ENCODE results near the gene C17orf107. TPM values are rescaled to one million over a fixed set of nuclear protein-coding genes. Genes with fewer than 3 reads are reported as not detected.

Gene C17orf107
- total RNA-seq, 4 donors from 2014 or later = 0.10 to 0.33 TPM; not detected in 2

- intact Hi-C loops (cut with DNase I; ENCODE audit: low total_unique reads) (no loop called here), in situ Hi-C loops (cut with MboI; ENCODE audit: low sequenced_read_pairs in 4 of 4) (loop anchor here in 2 of 4 donors (25.0 kb wide), 1 partner anchor 104 kb away; the partner anchor contains the start of genes GLTPD2 (in 2 of the 2), PSMB6 (in 2 of the 2) and VMO1 (in 2 of the 2))
- H3K4me1 ChIP-seq = no peaks in the 10 kb centered on the region
- no peaks in the 10 kb centered on the region for H3K9me3 ChIP-seq
- no peak overlapping the region for H3K27ac ChIP-seq
- H3K27me3 ChIP-seq = no peaks in the 10 kb centered on the region
- ATAC-seq (no peak), DNase-seq (no peak)
- TF ChIP-seq CTCF (IDR thresholded peaks at IDR 0.05 in 4 of 5, conservative IDR thresholded peaks at IDR 0.05 in 1 of 5) = no peak
- no peak for TF ChIP-seq POLR2A (IDR thresholded peaks at IDR 0.05)
- H3K36me3 ChIP-seq = peaks cover 0 to 87% of the 10 kb centered on the region in 2 donors
- no peak overlapping the region for H3K4me3 ChIP-seq
Observed at GRCh38 chr17:4891411-4892410, 7.6 kb upstream of the C17orf107 start.

GRCh38 chr17:4892499-4893221 is 6.7 kb upstream of the C17orf107 start:
- H3K36me3 ChIP-seq = peaks cover 0 to 84% of the 10 kb centered on the region in 2 donors
- H3K4me3 ChIP-seq = no peak overlapping the region
- H3K27ac ChIP-seq = no peak overlapping the region
- no peaks in the 10 kb centered on the region for H3K4me1 ChIP-seq
- in situ Hi-C loops (cut with MboI; ENCODE audit: low sequenced_read_pairs in 4 of 4) = loop anchor here in 2 of 4 donors (25.0 kb wide), 1 partner anchor 105 kb away; the partner anchor contains the start of genes GLTPD2 (in 2 of the 2), PSMB6 (in 2 of the 2) and VMO1 (in 2 of the 2)
- intact Hi-C loops (cut with DNase I; ENCODE audit: low total_unique reads) = no loop called here
- H3K27me3 ChIP-seq = no peaks in the 10 kb centered on the region
- ATAC-seq (no peak), DNase-seq (no peak)
- TF ChIP-seq POLR2A (IDR thresholded peaks at IDR 0.05) = no peak
- no peak for TF ChIP-seq CTCF (IDR thresholded peaks at IDR 0.05 in 4 of 5, conservative IDR thresholded peaks at IDR 0.05 in 1 of 5)
- no peaks in the 10 kb centered on the region for H3K9me3 ChIP-seq

GRCh38 chr17:4893272-4893671 is 6.1 kb upstream of the C17orf107 start:
- intact Hi-C loops (cut with DNase I; ENCODE audit: low total_unique reads) = no loop called here
- no peak for DNase-seq

More at GRCh38 chr17:4893272-4893671, 6.1 kb upstream of the C17orf107 start:
- no peaks in the 10 kb centered on the region for H3K4me1 ChIP-seq
- H3K4me3 ChIP-seq = no peak overlapping the region
- no peaks in the 10 kb centered on the region for H3K9me3 ChIP-seq
- TF ChIP-seq CTCF (IDR thresholded peaks at IDR 0.05 in 4 of 5, conservative IDR thresholded peaks at IDR 0.05 in 1 of 5) (no peak), POLR2A (IDR thresholded peaks at IDR 0.05) (no peak)
- in situ Hi-C loops (cut with MboI; ENCODE audit: low sequenced_read_pairs in 4 of 4) = loop anchor here in 2 of 4 donors (25.0 kb wide), 1 partner anchor 106 kb away; the partner anchor contains the start of genes GLTPD2 (in 2 of the 2), PSMB6 (in 2 of the 2) and VMO1 (in 2 of the 2)
- no peaks in the 10 kb centered on the region for H3K27me3 ChIP-seq
- H3K27ac ChIP-seq = no peak overlapping the region
- peaks cover 0 to 78% of the 10 kb centered on the region in 2 donors for H3K36me3 ChIP-seq
- no peak for ATAC-seq
